Hepatocyte (in vitro differentiated cells): ENCODE measurements around the gene TCEA3.

Experiments
- EZH2 ChIP-seq: fragments of 200-600 bp; sonication (generic); IDR thresholded peaks from 2 replicates; pipeline ENCODE4 v1.6.1; 2016; ENCODE audit warnings: antibody characterized with exemption, mild to moderate bottlenecking, borderline replicate concordance
- TF ChIP-seq, protein P1 (sequence below): fragments of 200-600 bp; sonication (generic); IDR thresholded peaks from 2 replicates; pipeline ENCODE4 v1.5.1; 2016; ENCODE audit warnings: antibody characterized with exemption, mild to moderate bottlenecking; ENCODE audit not compliant: poor library complexity

DNA sequence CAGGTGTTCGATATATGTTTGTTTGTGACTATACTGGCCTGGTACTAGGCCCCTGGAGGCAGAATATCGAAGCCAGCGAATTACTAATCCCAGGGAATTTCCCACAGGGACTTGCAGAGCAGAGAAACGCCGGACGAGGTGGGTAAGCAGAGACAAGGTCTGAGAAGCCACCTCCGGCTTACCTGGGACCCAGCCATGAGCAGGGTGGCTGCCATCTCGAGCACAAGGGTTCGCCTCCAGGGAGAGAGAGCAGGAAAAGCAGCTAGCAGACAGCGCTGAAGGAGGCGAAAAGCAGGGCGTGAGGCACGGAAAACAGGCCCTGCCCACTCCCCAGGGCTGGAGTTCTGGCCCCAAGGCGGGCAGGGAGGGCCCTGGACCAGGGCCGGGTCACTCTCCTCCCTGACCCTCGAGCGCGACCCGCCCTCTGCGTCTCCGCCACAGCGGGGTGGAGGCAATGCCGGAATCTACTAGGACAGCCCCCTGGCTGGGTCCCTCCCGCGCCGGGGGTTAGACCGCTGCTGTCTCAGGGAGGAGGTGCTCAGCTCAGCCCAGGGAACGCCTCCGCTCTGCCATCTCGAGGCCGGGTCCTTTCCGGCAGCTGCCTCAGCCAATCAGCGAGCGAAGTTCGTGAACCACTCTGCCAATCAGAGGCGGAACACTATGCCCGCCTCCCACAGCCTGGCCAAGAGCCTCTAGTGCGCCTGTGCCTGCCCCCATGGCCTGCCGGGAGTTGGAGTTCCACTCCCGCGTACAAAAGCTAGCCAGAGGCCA, 56.6 kb downstream of the TCEA3 start:
- no peak for TF ChIP-seq EZH2
- TF ChIP-seq, protein P1, sequence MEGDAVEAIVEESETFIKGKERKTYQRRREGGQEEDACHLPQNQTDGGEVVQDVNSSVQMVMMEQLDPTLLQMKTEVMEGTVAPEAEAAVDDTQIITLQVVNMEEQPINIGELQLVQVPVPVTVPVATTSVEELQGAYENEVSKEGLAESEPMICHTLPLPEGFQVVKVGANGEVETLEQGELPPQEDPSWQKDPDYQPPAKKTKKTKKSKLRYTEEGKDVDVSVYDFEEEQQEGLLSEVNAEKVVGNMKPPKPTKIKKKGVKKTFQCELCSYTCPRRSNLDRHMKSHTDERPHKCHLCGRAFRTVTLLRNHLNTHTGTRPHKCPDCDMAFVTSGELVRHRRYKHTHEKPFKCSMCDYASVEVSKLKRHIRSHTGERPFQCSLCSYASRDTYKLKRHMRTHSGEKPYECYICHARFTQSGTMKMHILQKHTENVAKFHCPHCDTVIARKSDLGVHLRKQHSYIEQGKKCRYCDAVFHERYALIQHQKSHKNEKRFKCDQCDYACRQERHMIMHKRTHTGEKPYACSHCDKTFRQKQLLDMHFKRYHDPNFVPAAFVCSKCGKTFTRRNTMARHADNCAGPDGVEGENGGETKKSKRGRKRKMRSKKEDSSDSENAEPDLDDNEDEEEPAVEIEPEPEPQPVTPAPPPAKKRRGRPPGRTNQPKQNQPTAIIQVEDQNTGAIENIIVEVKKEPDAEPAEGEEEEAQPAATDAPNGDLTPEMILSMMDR: no peak
